GM23338 (cell line): ENCODE results near the gene ZNF91.
A peak's percentile ranks its signal among the peaks of the same experiment; 100 is the strongest.

Experiments
- CTCF ChIP-seq, 2 experiments: fragments of 200-600 bp in 1 of 2; sonication (generic) in 1 of 2; conservative IDR thresholded peaks; 2 replicates each; pipeline versions ENCODE4 v1.5.1 to v1.6.1; 2016 to 2017; ENCODE audit warnings: antibody characterized with exemption in 2 of 2, low read depth in 2 of 2, mild to moderate bottlenecking in 2 of 2, moderate library complexity in 1 of 2
- ETS1 ChIP-seq: IDR thresholded peaks from 2 replicates; pipeline ENCODE4 v1.6.1; 2016; ENCODE audit warnings: antibody characterized with exemption

- TF ChIP-seq CTCF (conservative IDR thresholded peaks at IDR 0.05; ENCODE audit: low read depth in 2 of 2), result no peak
- peak; percentile 50; the same call in 1 of the 2 replicates for TF ChIP-seq ETS1
Observed at GRCh38 chr19:23395041-23395721, at the start of gene ZNF91.
